Ovary (tissue), 3 donors: ENCODE results near the gene CRADD.

ENCODE experiments used
- POLR2A ChIP-seq: fragments of 450-650 bp; IDR thresholded peaks from one replicate; pipeline ENCODE4 v1.6.1; 2017; ENCODE audit warnings: antibody characterized with exemption, mild to moderate bottlenecking, moderate library complexity
- TF ChIP-seq, protein P1 (sequence below), 3 donors: fragments of 450-650 bp in 2 of 3; fragments of 200-600 bp in 1 of 3; IDR thresholded peaks; one replicate each; pipeline versions ENCODE4 v1.5.1 to v1.8.0; 2016 to 2022; ENCODE audit warnings: antibody characterized with exemption in 3 of 3, mild to moderate bottlenecking in 1 of 3
- donor health status: DM: no; HTN: no; CAD: no.

DNA sequence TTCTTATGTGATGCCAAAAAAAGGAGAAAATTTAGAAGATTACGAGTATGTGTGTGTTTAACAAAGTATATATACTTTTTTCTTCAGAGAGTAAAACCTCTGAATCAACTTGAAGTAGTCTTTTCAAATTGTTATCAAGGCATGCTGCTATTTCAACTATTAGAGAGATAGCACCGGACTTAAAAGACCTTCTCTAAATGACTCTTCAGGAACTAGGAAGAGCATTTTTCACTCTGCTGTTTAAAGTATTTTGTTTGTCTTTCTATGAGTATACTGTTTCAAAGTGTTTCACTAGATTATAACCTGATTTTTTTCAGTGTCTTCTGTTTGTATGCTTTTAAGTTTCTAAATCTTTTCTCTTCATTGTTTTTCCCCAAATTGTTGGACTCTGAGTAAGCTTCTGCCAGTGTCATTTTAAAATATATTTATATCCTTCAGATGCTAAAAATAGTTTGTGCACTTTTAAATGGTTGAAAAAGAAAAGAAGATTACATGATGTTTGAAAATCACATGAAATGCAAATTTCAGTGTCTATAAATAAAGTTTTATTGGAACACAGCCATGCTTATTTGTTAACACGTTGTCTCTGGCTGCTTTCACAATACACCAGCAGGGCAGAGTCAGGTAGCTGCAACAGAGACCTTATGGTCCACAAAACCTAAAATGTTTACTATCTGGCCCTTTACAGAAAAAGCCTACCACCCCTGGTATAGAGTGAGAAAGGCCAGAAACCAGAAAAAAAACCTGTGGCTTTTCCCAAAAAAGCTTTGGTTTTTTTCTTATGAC, 21.3 kb downstream of the CRADD start:
- TF ChIP-seq, protein P1, sequence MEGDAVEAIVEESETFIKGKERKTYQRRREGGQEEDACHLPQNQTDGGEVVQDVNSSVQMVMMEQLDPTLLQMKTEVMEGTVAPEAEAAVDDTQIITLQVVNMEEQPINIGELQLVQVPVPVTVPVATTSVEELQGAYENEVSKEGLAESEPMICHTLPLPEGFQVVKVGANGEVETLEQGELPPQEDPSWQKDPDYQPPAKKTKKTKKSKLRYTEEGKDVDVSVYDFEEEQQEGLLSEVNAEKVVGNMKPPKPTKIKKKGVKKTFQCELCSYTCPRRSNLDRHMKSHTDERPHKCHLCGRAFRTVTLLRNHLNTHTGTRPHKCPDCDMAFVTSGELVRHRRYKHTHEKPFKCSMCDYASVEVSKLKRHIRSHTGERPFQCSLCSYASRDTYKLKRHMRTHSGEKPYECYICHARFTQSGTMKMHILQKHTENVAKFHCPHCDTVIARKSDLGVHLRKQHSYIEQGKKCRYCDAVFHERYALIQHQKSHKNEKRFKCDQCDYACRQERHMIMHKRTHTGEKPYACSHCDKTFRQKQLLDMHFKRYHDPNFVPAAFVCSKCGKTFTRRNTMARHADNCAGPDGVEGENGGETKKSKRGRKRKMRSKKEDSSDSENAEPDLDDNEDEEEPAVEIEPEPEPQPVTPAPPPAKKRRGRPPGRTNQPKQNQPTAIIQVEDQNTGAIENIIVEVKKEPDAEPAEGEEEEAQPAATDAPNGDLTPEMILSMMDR (IDR thresholded peaks at IDR 0.05): no peak
- no peak for TF ChIP-seq POLR2A
